B cell (primary cell): ENCODE results near the gene SLC1A2.

ENCODE experiments used
- CTCF ChIP-seq: fragments of 200-600 bp; IDR thresholded peaks from one replicate; pipeline ENCODE4 v1.8.0; 2022; ENCODE audit warnings: antibody characterized with exemption, mild to moderate bottlenecking
- EZH2 ChIP-seq: IDR thresholded peaks from 2 replicates; pipeline ENCODE4 v1.6.1; 2012; ENCODE audit warnings: borderline replicate concordance, low read depth, mild to moderate bottlenecking, moderate library complexity, low read length; ENCODE audit not compliant: insufficient read depth, poor library complexity, severe bottlenecking

- TF ChIP-seq CTCF (no peak), EZH2 (no peak)
These were observed 98.2 kb downstream of the SLC1A2 start for GRCh38 chr11:35321111-35321510.
